Bronchial epithelial cell (primary cell): Measurements from ENCODE around the gene DDX51. TPM values are rescaled to one million over a fixed set of nuclear protein-coding genes. Genes with fewer than 3 reads are reported as not detected.

ENCODE experiments used
- DNase-seq: peaks from one replicate; pipeline ENCODE4 v3.0.0-alpha.2; 2010; ENCODE audit warnings: low read depth
- FAIRE-seq: peaks from 2 replicates; lab custom pipeline; 2011; peaks lifted over from hg19 to GRCh38; lab: Jason Lieb, UNC
- H3K27me3 ChIP-seq: 2 replicates; pipeline ENCODE4 v1.5.1; 2011; ENCODE audit warnings: low read length; ENCODE audit not compliant: control insufficient read depth, insufficient read depth
- H3K36me3 ChIP-seq: 2 replicates; pipeline ENCODE4 v1.5.1; 2011; ENCODE audit warnings: low read length; ENCODE audit not compliant: control insufficient read depth, insufficient read depth
- H3K4me3 ChIP-seq: 2 replicates; pipeline ENCODE4 v1.5.1; 2011; ENCODE audit warnings: mild to moderate bottlenecking, low read depth, low read length, control low read depth
- CTCF ChIP-seq: IDR thresholded peaks from 2 replicates; pipeline ENCODE4 v1.5.1; 2011; ENCODE audit warnings: mild to moderate bottlenecking, moderate library complexity, low read length, control low read depth, inconsistent platforms; ENCODE audit not compliant: insufficient read depth, severe bottlenecking
- total RNA-seq: library from RNA; depleted of rRNA; stranded (reverse); fragments of >200 nt; gene quantifications from 2 replicates; pipeline ENCODE4 v1.2.1, GENCODE V29; 2014

DDX51 gene
- total RNA-seq, 1 donor from 2014 or later, result 10.0 TPM

GRCh38 chr12:132089407-132089910 lies 54.7 kb downstream of the DDX51 start:
- TF ChIP-seq CTCF, result no peak
- FAIRE-seq, result no peak

More at GRCh38 chr12:132089407-132089910, 54.7 kb downstream of the DDX51 start:
- Histone ChIP-seq H3K4me3 (no peak overlapping the region), H3K36me3 (no peaks in the 10 kb centered on the region), H3K27me3 (no peaks in the 10 kb centered on the region)
- no peak for DNase-seq

Other genes starting within 250 kb of the DDX51 start
- 3.2 and 11.3 TPM in 2 replicates for gene ULK1, start 249.7 kb downstream of the DDX51 start, total RNA-seq
- gene PUS1, start 215.0 kb downstream of the DDX51 start, total RNA-seq, result 14.7 and 22.9 TPM in 2 replicates
- gene EP400, start 194.4 kb downstream of the DDX51 start, total RNA-seq, result 5.8 and 6.7 TPM in 2 replicates
- 10.0 and 11.4 TPM in 2 replicates for gene NOC4L, start 138 bp upstream of the DDX51 start, total RNA-seq
- gene GALNT9, start 185.3 kb upstream of the DDX51 start, total RNA-seq, result not detected in 2 replicates